HG03520 (cell line): ENCODE results near the gene AKT3.
"Not testable (repeated sequence)": the region's sequence is repeated elsewhere in the genome, so short reads cannot be mapped to it uniquely, and the experiment has no call there.

Experiments used
- ATAC-seq: cut with Tn5 transposase; IDR thresholded peaks from one replicate; pipeline ENCODE4 v1.9.1; 2021; ENCODE audit warnings: mild to moderate bottlenecking, moderate library complexity; ENCODE audit not compliant: unreplicated experiment

Gene AKT3

DNA sequence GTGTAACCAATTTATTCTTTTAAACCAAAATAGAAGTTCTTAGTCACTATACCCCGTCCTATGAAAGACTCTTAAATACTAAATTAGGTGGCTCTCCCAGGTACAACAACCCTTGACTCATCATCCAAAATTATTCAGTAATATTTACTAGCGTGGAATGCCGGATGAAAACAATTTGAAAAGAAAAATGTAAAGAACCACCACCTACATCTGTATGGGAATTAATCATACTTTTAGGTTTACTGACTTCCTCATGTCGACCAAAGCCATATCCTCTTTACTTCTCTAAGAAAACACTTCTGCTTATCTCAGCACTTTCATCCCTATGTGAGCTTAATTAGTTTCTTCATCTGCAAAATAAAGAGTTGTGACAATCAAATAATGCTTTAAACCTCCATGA lies 139.6 kb downstream of the AKT3 start:
- ATAC-seq = no peak

GRCh38 chr1:243708210-243708609 lies 141.8 kb downstream of the AKT3 start:
- no peak for ATAC-seq

- no peak for ATAC-seq
Observed at GRCh38 chr1:243706563-243706962, 143.5 kb downstream of the AKT3 start.

- no peak for ATAC-seq
Observed at GRCh38 chr1:243705585-243705984, 144.5 kb downstream of the AKT3 start.

DNA sequence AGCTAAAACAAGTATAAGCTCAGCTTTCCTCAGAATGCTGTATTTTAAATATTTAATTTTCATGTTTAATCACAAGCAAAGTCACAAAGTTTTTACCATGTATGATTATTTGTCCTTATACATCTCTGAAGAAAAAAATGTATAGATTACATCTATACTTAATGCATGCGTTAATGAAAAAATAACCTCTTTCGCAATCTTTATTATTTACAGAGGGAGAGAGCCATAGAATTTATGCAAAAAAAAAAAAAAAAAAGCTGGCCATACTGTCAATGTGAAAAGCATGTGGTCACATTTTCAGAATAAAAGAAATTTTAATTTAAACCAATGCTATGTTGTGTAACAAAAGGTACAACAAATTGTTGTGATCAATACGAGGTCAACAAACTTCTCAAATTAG lies 148.2 kb downstream of the AKT3 start:
- no peak for ATAC-seq

- no peak for ATAC-seq
Observed at GRCh38 chr1:243693800-243694199, 156.2 kb downstream of the AKT3 start.

DNA sequence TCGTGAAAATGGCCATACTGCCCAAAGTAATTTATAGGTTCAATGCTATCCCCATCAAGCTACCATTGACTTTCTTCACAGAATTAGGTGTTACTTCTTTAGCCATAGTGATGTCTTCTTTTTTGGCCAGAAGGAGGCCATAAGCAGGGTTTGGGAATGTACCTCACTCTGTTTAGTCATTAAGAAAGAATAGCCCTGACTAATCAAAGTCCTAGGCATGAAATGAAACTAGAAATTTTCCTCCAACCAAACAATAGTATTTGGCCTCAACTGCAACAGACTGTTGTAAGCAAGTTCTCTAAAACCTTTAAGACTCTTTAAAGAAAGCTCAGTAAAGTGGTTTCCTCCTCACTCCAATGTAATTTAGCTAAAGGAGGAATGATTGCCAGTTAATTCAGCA lies 163.9 kb downstream of the AKT3 start:
- ATAC-seq = no peak

GRCh38 chr1:243680860-243681259 lies 169.2 kb downstream of the AKT3 start:
- no peak for ATAC-seq

DNA sequence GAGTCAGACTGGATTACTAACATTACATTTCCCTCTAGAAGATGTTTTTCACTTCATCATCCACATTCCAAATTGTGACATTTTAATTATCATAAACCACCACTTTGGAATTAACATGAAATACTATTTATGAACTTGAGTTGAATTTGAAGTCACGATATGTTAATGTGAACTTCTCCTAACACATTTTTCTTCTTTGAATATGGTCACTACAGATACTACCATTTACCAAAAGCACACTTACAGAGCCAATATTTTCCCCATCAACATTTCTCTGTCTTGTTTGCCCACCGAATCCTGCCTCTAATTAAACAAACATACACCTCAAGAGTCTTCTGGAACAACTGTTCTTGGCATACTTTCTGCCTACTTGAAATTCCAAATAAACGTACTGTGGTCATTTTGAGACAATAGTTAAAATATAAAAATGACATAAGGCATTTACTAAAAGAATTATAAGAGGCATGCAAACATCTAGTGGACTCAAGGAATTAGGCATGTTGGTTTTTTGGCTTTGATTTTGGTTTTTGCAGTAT lies 177.4 kb downstream of the AKT3 start:
- no peak for ATAC-seq

DNA sequence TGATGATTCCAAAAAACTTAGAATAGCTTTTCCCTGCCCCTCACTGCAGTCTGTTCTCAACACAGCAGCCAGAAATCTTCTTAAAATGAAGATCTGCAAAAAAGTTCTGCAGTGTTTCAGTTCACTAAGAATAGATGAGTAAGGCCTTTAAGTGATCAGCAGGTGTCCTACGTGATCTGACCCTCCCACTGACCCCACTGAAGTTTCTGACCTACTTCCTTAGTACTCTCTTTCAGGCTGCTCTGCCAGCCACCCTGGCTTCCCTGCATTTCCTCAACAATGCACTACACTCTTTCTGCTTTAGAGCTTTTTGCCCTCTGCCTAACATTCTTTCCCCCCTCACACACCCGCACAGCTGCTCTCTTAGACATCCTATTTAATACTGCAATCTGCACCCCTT lies 182.5 kb downstream of the AKT3 start:
- peak; percentile 72 for ATAC-seq

DNA sequence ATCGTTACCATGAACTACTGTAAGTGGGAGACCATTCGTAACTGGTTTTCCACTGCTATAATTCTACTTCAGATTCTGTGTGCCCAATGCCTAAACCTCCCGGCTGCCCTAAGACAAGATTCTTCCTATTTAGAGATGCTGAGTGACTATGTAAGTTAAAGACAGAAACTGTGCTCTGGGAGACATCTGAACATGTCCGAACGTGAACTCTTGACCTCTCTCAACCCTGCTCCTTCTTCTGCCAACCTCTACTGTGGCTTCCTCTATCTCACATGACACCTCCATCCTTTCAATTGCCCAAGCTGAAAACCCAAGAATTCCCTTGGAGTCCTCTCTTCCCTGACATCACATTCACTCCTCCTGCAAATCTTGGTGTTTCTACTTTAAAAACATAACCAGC lies 182.9 kb downstream of the AKT3 start:
- no peak for ATAC-seq

DNA sequence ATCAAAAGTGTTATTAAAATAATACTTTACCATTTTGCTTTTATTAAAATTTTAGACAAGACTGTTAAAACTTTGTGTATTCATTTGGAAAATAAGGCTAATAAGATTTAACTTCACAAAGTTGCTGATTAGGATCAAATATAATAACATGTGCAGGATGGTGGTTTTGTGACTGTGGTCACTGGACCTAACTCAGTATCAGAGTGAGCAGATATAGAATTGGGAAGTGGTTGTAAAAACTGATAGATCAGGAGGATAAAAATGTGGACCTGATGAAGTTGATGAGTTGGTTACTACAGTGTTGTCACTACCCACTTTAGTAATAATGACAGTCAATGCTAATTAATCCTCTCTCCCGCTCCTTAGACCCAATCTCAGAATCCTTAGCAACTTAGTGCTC lies 186.4 kb downstream of the AKT3 start:
- no peak for ATAC-seq

- not testable (repeated sequence) for ATAC-seq
Observed at GRCh38 chr1:243662169-243662568, 187.9 kb downstream of the AKT3 start.

- ATAC-seq = no peak
Observed at GRCh38 chr1:243658594-243659105, 191.4 kb downstream of the AKT3 start.

- ATAC-seq = no peak
Observed at GRCh38 chr1:243657793-243658192, 192.2 kb downstream of the AKT3 start.

GRCh38 chr1:243649530-243649929 lies 200.5 kb downstream of the AKT3 start:
- not testable (repeated sequence) for ATAC-seq

- ATAC-seq = no peak
Observed at GRCh38 chr1:243646841-243647240, 203.2 kb downstream of the AKT3 start.

GRCh38 chr1:243645281-243645680 lies 204.8 kb downstream of the AKT3 start:
- ATAC-seq = no peak

DNA sequence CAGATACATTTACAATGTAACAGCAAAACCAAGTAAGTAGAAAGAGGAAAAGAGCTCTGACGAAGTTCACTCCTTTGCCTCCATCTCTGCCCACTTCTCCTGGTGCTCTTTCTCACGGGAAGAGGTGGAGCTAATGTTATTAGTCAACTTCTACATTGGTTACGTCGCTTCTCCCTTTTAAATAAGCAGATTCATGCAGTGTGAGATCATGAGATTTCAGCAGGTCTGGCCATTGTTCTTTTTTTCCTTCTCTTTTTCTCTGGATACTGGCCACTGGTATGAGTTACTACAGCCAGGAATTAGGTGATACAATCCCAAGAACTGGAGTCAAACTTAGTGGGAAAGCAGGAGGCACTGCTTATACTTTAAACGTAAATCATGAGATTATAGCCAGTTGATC lies 207.1 kb downstream of the AKT3 start:
- no peak for ATAC-seq

GRCh38 chr1:243639027-243639658 lies 210.9 kb downstream of the AKT3 start:
- ATAC-seq = no peak

GRCh38 chr1:243638186-243638585 lies 211.9 kb downstream of the AKT3 start:
- ATAC-seq = no peak

- no peak for ATAC-seq
Observed at GRCh38 chr1:243628476-243628907, 221.6 kb downstream of the AKT3 start.

GRCh38 chr1:243623841-243624240 lies 226.2 kb downstream of the AKT3 start:
- ATAC-seq = no peak
